GM23248 (cell line): ENCODE data around the gene ZFPM1.

Experiments used
- EZH2 ChIP-seq: fragments of 200-600 bp; sonication (generic); IDR thresholded peaks from 2 replicates; pipeline ENCODE4 v1.6.1; 2018; ENCODE audit warnings: antibody characterized with exemption, mild to moderate bottlenecking; ENCODE audit not compliant: insufficient read depth, poor library complexity, severe bottlenecking
- EZH2phosphoT487 ChIP-seq: fragments of 200-600 bp; sonication (generic); IDR thresholded peaks from 2 replicates; pipeline ENCODE4 v1.6.1; 2018; ENCODE audit warnings: antibody characterized with exemption, moderate library complexity, mild to moderate bottlenecking, low read depth; ENCODE audit not compliant: insufficient read depth

- TF ChIP-seq EZH2 (no peak), EZH2phosphoT487 (no peak)
Observed at GRCh38 chr16:88438084-88438870, 14.8 kb upstream of the ZFPM1 start.
